Mammary epithelial cell (primary cell): Measurements from ENCODE around the gene ANXA6.

ENCODE experiments used
- CTCF ChIP-seq, 2 donors: IDR thresholded peaks in 1 of 2; conservative IDR thresholded peaks in 1 of 2; 2 replicates each; pipeline ENCODE4 v1.5.1; 2011 to 2012; ENCODE audit warnings: inconsistent platforms in 2 of 2, low read length in 2 of 2, mild to moderate bottlenecking in 2 of 2, control low read depth in 1 of 2, low read depth in 1 of 2; ENCODE audit not compliant: insufficient read depth in 1 of 2; ENCODE audit errors: extremely low read depth in 1 of 2
- EZH2 ChIP-seq: IDR thresholded peaks from 2 replicates; pipeline ENCODE4 v1.6.1; 2012; ENCODE audit warnings: low read length, inconsistent platforms, borderline replicate concordance

GRCh38 chr5:151067632-151068432 lies 89.7 kb downstream of the ANXA6 start:
- TF ChIP-seq EZH2 (no peak), CTCF (conservative IDR thresholded peaks at IDR 0.05 in 1 of 2, IDR thresholded peaks at IDR 0.05 in 1 of 2; ENCODE audit: extremely low read depth in 1 of 2, insufficient read depth in 1 of 2, low read depth in 1 of 2, low read length in 2 of 2) (no peak)
